NCI-H1105 treated with DMSO at 0.1 percent for 48 hours (cell line): ENCODE data around the gene BIN2.
A peak's percentile ranks its signal among the peaks of the same experiment; 100 is the strongest.
"Not testable (repeated sequence)": the region's sequence is repeated elsewhere in the genome, so short reads cannot be mapped to it uniquely, and the experiment has no call there.

Experiments
- DNase-seq: peaks from one replicate; lab custom pipeline; 2025; lab: John Stamatoyannopoulos, UW

Gene BIN2

GRCh38 chr12:51345681-51346080 lies 21.7 kb upstream of the BIN2 start:
- no peak for DNase-seq

DNA sequence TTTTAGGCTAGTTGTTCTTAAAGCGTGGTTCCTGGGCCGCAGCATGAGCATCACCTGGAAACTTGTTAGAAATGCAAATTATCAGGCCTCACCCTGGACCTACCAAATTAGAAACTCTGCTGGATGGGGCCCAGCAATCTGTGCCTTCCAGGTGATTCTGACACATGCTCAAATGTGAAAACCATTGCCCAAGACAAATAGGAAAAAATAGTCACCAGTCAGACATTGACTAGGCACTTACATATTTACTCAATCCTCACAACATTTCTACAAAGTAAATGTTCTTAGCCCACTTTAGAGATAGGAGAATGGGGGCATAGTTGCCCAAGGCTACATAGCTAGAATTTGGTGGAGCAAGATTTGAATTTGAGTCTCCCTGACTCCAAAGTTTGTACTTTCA lies 19.2 kb upstream of the BIN2 start:
- DNase-seq = no peak

DNA sequence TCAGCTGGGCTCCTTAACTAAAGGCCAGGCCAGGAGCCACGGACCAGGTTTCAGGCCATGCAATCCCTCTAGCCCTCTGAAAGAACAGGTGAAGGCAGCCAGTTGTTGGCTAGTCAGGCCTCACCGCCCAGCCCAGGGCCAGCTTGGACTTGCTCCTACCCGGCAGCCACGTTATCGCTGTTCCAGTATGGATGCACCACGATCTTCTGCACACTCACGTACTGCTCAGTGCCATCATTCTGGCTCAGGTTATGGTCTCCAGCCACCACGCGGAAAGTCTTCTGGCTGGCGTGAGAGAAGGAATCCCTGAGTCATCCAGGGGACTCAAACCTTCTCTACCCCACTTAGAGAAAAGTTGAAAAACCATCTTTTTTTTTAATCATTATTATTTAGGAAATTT lies 18.4 kb upstream of the BIN2 start:
- no peak for DNase-seq

GRCh38 chr12:51341251-51342007 lies 17.5 kb upstream of the BIN2 start:
- DNase-seq = peak; percentile 46

- no peak for DNase-seq
Observed at GRCh38 chr12:51339750-51340149, 15.8 kb upstream of the BIN2 start.

DNA sequence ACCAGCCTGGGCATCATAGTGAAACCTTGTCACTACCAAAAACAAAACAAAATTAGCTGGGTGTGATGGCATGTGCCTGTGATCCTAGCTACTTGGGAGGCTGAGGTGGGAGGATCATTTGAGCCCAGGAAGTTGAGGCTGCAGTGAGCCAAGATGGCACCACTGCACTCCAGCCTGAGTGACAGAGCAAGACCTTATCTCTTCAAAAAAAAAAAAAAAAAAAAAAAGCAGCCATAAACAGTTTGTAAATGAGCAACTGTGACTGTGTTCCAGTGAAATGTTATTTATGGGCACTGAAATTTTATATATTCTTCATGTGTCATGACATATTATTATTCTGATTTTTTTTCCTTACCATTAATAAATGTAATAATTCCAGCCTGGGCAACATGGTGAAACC lies 13.4 kb upstream of the BIN2 start:
- DNase-seq = not testable (repeated sequence)

DNA sequence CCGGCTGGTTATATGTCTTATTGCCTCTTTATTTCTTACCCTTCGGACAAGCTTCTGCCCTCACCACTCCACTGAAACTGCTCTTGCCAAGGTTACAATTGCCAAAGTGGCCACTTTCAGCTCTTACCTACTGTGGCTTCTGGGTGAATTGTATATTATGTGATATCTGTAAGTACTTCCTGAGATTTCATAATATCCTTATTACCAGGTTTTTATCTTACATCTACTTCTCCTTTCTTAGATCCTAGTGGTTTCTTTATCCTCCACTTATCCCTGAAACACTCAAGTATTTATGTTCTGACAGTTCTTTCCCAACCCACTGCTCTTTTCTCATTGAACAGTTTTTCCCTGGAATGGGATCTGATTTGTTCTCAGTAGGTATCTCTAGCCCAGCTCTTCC lies 12.0 kb upstream of the BIN2 start:
- DNase-seq = no peak

GRCh38 chr12:51334764-51335163 lies 10.8 kb upstream of the BIN2 start:
- DNase-seq = no peak

DNA sequence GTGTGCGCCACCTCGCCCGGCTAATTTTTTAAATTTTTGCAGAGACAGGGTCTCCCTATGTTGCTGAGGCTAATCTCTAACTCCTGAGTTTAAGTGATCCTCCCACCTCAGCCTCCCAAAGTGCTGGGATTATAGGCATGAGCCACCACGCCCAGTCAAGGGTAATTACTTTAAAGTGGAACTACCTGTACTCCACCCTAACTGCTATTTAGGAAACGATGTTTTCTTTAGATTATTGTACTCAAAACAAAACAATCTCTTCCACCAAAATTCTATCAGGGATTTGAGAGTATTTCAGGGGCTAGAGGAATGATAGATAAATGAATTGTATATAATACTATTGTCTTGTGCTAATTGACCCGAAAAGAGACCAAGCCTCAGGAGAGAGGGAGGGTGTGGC lies 9.6 kb upstream of the BIN2 start:
- DNase-seq = no peak

- DNase-seq = no peak
Observed at GRCh38 chr12:51330186-51330585, 6.2 kb upstream of the BIN2 start.

GRCh38 chr12:51329742-51330141 lies 5.8 kb upstream of the BIN2 start:
- no peak for DNase-seq

DNA sequence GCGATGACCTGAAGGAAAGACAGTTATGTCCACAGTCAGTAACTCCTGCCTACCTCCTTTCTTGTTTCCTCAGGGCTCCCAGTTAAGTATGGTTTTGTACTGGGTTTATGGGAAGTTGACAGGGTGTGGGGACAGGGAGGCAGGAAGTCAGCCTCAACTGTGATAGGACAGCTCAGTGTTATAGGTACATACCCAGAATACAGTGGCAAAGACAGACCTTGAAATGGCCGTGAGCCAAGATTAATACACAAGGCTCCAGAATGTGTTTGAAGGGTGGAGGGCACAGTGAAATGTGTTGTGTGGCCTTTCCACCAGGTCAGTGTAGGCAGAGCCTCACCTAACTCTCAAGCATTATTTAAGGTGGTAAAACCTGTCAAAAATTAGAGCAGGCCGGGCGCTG lies 4.6 kb upstream of the BIN2 start:
- no peak for DNase-seq

DNA sequence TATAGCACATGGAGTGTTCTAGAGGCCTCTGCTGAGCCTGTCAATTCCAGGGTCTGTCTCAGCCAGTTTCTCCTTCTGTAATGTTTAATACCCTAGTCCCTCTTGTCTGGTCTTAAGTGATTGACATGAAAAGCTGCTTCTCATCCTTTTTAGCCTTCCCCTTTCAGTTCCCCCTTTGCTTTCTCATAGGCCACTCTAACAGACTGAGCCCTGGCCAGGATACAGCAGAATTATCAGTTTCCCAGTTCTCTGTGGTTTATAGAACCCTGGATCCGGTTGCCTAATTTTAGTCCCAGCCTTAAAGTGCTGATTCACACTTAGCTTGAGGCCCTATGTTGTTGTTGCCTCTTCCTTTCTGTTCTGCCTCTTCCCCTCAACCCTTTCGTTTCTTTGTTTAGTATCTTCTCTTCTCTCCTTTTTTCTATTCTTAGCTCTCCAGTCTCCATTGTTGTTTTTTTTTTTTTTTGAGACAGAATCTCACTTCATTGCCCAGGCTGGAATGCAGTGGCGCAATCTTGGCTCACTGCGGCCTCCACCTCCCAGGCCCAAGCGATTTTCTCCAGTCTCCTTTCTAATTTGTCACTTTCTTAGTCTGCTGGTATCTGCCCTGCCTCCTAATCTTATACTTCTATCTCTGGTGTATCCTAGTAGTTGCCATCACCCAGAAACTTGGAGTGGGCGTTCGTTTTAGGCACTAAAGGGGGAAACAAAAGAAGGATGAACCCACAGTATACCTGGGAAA lies 2.9 kb upstream of the BIN2 start:
- no peak for DNase-seq

GRCh38 chr12:51324953-51325352 lies 979 bp upstream of the BIN2 start:
- no peak for DNase-seq

DNA sequence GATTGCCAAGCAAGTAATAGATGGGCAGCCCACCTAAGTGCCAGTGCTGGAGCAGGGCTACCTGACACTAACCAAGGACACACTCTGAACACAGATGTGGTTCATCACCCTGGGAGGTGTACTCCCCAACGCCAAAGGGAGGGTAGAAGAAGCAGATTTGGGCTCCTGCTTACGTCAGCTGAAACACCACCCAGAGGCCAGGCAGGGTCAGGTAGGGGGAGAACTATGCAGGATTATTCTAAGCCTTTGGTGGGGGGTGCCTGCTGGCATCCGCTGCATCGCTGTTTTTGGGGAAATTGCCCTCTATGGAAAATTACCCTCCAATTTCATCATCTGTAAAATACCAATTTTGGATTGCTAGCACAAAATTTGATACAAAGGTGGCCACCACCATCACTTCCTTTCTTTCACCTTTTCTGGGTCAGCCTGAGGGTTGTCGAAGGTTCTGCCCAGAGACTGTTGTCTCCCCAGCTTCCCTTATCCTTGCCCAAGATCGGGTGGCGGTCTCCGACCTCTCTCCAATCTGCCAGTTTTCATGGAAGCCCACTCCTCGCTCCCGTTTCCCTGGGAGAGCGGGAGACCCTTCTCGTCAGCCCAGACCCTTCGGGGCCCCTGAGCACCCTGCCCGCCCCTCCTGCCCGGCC lies 535 bp downstream of the BIN2 start:
- DNase-seq = no peak

GRCh38 chr12:51322452-51322851 lies 1.5 kb downstream of the BIN2 start:
- DNase-seq = no peak

- DNase-seq = no peak
Observed at GRCh38 chr12:51321882-51322281, 2.1 kb downstream of the BIN2 start.

GRCh38 chr12:51320695-51321320 lies 3.2 kb downstream of the BIN2 start:
- DNase-seq = no peak

DNA sequence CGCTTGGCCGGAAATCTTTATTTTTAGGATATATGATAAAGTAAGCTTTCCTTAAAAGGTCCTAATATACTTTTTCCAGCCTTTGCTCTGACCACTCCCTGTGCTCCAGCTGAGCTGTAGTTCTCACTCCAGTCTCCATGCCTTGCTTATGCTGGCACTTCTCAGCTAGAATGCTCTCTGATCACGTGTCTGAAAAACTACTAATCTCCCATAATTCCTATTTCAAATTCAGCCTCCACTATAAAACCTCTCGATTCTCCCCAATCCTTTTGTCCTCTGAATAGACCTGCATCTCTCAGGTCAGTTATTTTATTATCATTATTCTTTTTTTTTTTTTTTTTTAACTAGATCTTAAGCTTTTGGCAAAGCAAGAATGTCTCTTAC lies 3.7 kb downstream of the BIN2 start:
- no peak for DNase-seq

- DNase-seq = no peak
Observed at GRCh38 chr12:51318846-51319599, 5.0 kb downstream of the BIN2 start.

DNA sequence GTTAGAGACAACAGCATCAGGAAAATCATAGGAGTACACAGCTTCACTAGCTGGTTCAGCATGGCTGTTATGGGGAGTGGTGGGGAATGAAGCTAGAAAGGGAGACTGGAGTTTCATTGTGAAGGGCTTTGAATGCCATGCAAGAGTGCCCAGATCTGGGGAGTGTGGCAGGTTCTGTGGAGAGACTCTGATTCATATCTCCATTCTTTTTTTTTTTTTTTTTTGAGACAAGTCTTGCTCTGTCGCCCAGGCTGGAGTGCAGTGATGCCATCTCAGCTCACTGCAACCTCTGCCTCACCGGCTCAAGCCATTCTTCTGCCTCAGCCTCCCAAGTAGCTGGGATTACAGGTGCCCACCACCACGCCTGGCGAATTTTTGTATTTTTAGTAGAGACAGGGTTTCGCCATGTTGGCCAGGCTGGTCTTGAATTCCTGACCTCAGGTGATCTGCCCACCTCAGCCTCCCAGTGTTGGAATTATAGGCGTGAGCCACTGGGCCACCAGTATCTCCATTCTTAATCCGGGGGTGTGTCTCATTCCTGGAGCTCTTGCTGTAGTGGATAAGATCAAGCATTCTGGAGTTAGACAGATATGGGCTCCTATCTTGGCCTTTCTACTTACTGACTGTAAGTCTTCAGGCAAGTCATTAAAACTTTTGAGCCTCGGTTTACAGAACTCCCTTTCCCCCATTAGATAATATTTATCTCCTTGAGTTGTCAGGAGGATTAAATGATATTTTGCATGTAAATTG lies 5.7 kb downstream of the BIN2 start:
- not testable (repeated sequence) for DNase-seq
